ENCODE data around the gene LEAP2.

DNA sequence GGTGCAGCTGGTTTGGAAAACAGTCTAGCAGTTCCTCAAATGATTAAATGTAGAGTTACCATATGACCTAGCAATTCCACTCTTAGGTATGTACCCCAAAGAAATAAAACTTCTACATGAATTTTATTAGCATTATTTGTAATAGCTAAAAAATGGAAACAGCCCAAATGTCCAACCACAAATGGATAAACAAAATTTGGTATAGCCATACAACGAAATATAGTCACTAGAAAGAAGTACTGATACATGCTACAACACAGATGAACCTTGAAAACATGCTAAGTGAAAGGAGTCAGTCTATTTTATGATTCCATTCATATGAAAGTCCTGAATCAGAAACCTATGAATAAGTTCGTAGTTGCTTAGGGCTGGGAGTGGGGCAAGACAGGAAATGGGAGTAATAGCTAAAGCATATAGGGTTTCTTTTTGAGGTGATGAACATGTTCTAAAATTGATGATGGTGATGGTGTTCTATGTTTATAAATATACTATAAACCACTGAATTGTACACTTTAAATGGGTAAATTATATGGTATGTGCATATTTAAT lies 13.5 kb upstream of the LEAP2 start:
- TF ChIP-seq, protein P1, sequence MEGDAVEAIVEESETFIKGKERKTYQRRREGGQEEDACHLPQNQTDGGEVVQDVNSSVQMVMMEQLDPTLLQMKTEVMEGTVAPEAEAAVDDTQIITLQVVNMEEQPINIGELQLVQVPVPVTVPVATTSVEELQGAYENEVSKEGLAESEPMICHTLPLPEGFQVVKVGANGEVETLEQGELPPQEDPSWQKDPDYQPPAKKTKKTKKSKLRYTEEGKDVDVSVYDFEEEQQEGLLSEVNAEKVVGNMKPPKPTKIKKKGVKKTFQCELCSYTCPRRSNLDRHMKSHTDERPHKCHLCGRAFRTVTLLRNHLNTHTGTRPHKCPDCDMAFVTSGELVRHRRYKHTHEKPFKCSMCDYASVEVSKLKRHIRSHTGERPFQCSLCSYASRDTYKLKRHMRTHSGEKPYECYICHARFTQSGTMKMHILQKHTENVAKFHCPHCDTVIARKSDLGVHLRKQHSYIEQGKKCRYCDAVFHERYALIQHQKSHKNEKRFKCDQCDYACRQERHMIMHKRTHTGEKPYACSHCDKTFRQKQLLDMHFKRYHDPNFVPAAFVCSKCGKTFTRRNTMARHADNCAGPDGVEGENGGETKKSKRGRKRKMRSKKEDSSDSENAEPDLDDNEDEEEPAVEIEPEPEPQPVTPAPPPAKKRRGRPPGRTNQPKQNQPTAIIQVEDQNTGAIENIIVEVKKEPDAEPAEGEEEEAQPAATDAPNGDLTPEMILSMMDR (IDR thresholded peaks at IDR 0.05) = no peak
- TF ChIP-seq EZH2 (IDR thresholded peaks at IDR 0.05; ENCODE audit: borderline replicate concordance, insufficient read depth, low read depth, low read length, poor library complexity, severe bottlenecking) = no peak
